Loucy (cell line): ENCODE measurements around the gene ASIC2.

Experiments
- CTCF ChIP-seq: fragments of 200-600 bp; sonication (generic); conservative IDR thresholded peaks from 2 replicates; pipeline ENCODE4 v1.5.1; 2014; ENCODE audit warnings: mild to moderate bottlenecking, antibody characterized with exemption, low read length
- EZH2phosphoT487 ChIP-seq: fragments of 200-600 bp; IDR thresholded peaks from 2 replicates; pipeline ENCODE4 v1.6.1; 2018; ENCODE audit warnings: antibody characterized with exemption, mild to moderate bottlenecking, moderate library complexity, borderline replicate concordance

GRCh38 chr17:33154869-33155455, 138.1 kb downstream of the ASIC2 start:
- TF ChIP-seq CTCF: no peak
- TF ChIP-seq EZH2phosphoT487: no peak
